OCI-LY1 (cell line): ENCODE data around the gene FNIP2.
"Not testable (repeated sequence)": the region's sequence is repeated elsewhere in the genome, so short reads cannot be mapped to it uniquely, and the experiment has no call there.

Experiments used
- EZH2 ChIP-seq: fragments of 200-600 bp; sonication (generic), shearing (Covaris generic); IDR thresholded peaks from 2 replicates; pipeline ENCODE4 v1.8.0; 2017; ENCODE audit warnings: borderline replicate concordance, mixed run types, mild to moderate bottlenecking, antibody characterized with exemption, low read length, moderate library complexity, mixed read lengths
- TF ChIP-seq, protein P1 (sequence below): fragments of 200-600 bp; sonication (generic), shearing (Covaris generic); IDR thresholded peaks from 2 replicates; pipeline ENCODE4 v1.5.1; 2017; ENCODE audit warnings: mild to moderate bottlenecking, antibody characterized with exemption, low read length, moderate library complexity, mixed read lengths

DNA sequence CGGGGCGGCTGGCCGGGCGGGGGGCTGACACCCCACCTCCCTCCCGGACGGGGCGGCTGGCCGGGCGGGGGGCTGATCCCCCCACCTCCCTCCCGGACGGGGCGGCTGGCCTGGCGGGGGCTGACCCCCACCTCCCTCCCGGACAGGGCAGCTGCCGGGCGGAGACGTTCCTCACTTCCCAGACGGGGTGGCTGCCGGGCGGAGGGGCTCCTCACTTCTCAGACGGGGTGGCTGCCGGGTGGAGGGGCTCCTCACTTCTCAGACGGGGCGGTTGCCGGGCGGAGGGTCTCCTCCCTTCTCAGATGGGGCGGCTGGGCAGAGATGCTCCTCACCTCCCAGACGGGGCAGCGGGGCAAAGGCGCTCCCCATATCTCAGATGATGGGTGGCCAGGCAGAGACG lies 22.3 kb upstream of the FNIP2 start:
- TF ChIP-seq, protein P1, sequence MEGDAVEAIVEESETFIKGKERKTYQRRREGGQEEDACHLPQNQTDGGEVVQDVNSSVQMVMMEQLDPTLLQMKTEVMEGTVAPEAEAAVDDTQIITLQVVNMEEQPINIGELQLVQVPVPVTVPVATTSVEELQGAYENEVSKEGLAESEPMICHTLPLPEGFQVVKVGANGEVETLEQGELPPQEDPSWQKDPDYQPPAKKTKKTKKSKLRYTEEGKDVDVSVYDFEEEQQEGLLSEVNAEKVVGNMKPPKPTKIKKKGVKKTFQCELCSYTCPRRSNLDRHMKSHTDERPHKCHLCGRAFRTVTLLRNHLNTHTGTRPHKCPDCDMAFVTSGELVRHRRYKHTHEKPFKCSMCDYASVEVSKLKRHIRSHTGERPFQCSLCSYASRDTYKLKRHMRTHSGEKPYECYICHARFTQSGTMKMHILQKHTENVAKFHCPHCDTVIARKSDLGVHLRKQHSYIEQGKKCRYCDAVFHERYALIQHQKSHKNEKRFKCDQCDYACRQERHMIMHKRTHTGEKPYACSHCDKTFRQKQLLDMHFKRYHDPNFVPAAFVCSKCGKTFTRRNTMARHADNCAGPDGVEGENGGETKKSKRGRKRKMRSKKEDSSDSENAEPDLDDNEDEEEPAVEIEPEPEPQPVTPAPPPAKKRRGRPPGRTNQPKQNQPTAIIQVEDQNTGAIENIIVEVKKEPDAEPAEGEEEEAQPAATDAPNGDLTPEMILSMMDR = not testable (repeated sequence)
- TF ChIP-seq EZH2 = not testable (repeated sequence)
